Activated CD8-positive, alpha-beta memory T cell treated with anti-CD3 and anti-CD28 coated beads for 1 hour (primary cell): ENCODE results near the gene NIN.
A peak's percentile ranks its signal among the peaks of the same experiment; 100 is the strongest.

Experiments used
- DNase-seq, 2 donors: peaks; one replicate each; pipeline ENCODE4 v3.0.0-alpha.2; 2020; ENCODE audit warnings: low read depth in 1 of 2; ENCODE audit errors: extremely low read depth in 1 of 2

The NIN gene

GRCh38 chr14:50830932-50831725, at the start of gene NIN:
Gene NIN (minus strand): TSS chr14:50831162. CDS start chr14:50822056, 9,106 bp downstream.
- peak in 1 of 2 donors; percentile 58 for DNase-seq

DNA sequence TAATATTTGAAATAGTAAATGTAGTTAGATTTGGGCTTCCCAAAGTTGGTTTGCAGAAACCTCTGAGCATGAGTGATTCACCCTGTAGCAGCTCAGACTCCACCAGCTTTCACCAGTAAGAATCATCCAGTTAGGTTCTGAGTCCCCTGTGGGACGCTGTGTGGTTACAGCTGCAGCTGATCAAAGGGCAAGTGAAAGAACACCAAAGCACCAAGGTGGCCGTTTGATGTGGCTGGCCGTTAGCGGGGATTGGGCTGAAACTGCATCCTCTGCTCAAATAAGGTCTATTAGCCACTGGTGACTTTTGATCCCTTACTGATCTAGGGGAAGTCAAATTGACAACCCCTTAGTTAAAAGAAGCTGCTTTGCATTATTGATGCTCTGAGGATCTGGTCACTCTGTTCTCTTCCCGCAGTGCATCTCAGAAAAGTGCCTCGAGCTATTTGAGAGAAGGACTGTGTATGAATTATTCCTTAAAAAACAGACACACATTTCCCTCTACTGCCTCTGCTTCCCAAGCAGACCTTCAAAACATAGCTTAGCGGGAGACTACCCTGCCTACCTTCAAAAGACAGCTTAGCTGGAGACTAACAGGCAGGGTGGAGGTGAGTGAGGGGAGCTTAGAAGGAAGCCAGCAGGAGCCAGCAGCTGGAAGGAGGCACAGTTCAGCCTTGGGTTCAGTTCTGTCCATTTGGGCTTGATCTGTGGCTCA, 44.6 kb upstream of the NIN start:
- peak in 1 of 2 donors; percentile 11 for DNase-seq

GRCh38 chr14:50874757-50875156, 43.8 kb upstream of the NIN start:
- no peak for DNase-seq

DNA sequence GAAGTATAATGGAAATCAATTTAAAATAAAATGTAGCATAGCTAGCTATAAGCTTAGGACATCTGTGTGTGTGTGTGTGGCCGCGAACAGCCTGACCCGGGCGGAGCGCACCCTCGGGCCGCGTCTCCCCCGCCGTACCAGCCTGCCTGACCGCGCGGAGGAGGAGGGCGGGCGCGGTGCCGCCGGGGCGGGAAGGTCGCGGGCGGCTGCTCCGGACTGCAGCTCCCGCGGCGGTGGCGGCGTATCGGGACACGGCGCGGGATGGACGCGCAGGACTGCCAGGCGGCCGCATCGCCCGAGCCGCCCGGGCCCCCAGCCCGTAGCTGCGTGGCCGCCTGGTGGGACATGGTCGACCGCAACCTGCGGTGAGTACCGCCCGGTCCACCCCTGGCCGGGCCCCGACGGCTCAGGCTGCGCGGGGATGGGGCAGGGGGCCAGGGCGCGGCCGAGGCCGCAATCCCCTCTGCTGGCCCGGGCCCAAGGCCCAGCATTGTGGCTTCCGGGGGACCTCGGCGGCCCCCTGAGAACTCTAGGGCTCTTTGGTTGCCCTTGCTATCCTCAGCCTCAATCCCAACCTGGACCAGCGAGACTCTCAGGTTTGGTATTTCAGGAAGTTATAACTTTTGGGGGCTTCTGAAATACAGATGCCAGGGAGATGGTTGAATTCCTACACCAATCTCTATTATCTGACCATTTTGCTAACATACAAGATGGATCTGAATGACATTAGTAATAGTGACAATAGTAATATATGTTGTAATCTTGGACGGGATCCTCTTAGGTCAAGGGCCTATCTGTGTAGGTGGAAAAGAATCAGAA, 41.2 kb upstream of the NIN start, which contains the start of gene ABHD12B:
TSS of gene ABHD12B (plus strand) at position 140 of the 819 bp plus-strand sequence. CDS start at position 262, 122 bp downstream.
- no peak for DNase-seq

- DNase-seq = no peak
Measured at GRCh38 chr14:50871228-50871627, 40.3 kb upstream of the NIN start.

GRCh38 chr14:50865391-50866076, 34.6 kb upstream of the NIN start:
- no peak for DNase-seq

GRCh38 chr14:50864946-50865345, 34.0 kb upstream of the NIN start:
- DNase-seq = no peak

DNA sequence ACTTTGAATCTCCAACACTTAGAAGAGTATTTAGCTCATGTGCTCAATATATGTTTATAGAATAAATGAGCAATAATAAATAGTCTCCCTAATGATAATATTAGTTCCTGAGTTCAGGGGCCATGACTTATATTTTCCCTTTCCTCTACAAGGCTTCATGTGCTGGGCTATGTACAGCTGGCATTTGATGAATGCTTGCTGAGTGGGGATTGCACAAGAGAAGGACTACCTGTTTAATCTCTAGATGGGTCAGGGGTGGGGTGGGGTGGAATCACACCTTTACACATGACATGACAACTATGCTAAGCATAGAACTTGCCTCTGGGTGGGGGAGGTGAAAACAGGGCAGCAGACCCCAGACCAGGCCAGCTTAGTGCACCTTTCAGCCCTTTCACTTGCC, 33.3 kb upstream of the NIN start:
- DNase-seq = no peak

DNA sequence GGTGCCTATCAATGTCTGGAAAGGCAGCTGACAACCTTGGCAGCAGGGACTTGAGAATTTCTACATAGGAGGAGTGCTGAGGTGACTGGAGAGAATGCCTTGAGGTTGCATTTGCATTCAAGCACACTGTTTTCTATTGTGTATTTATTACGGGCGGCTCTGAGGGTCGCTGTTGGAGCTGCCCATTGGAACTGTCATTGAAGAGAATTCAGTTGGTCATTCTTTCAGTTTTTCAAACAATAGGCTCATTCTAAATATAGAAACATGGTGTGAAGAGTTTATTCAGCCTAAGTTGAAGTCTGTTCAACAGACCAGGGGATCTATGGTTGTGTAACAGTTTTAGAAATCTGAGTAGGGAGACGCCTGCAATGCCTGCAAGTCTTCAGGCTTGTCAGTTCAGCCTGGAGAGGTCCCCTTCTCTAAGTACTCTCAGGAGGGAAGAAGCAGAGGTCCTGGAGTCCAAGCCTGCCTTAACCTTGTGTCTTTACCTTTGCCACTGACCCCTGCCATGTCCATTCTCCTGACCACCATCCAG, 31.1 kb upstream of the NIN start:
- DNase-seq = no peak

DNA sequence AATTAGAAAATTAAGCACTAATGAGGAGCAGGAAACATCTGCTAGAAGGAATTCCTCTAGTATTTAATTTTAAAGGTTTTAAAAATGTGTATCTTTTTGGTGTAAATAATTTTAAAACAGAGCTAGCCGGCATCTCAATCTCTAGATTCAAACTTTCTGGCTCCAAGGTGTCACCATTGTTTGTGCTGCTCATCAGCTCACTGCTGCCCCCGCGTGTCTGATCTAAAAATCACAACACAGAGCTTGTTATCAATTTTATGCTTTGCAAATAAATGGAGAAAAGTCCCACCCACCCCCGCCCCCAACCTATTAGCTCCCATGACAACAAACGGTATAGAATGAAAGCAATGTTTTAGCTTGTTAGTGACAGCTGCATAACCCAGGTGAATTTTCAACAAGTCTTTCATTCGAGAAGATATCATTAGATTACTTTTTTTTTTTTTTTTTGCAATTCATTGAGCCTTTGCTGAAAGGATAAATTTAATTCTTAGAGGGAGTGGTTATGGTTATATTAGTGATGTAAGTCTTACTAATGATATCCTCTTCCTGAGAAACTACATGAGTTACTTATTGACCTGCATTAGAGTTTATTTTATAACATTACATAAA, 29.6 kb upstream of the NIN start:
- DNase-seq = peak; percentile 79 to 82

GRCh38 chr14:50859296-50859624, 28.3 kb upstream of the NIN start:
- no peak for DNase-seq

DNA sequence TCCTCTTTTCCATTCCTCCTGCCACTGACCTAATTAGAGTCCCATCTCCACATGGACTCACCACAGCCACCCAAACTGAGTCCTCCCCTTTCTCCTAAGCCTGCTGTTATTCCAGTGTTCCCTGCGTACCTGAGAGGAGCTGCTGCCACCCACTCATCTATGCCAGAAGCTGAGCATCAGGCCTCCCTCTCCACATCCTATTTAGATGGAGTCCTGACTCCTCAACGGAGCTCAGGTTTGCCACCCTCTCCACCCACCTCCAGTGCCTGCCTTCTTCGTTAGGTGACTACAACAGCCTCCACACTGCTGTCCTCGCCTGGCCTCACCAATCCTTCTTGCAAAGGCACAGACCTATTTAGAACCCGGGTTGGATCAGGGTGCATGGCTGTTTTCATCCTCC, 25.7 kb upstream of the NIN start:
- DNase-seq = no peak

- no peak for DNase-seq
Measured at GRCh38 chr14:50855558-50855957, 24.6 kb upstream of the NIN start.

- no peak for DNase-seq
Measured at GRCh38 chr14:50854521-50854920, 23.6 kb upstream of the NIN start.

DNA sequence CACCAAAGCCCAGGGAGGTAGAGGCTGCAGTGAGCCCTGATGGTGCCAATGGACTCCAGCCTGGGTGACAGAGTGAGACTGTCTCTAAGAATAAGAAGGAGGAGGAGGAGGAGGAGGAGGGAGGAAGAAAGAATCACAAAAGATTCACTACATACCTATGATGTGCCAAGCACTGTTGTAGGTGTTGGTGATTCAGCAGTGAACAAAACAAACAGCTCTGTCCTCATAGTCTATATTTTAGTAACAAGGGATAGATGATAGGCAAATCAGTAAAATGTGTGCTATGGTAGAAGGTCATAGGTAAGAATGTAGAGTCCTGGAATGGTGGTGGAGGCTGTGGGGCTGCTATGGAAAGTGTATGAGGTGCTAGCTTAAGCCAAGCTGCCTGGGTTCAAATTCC, 22.9 kb upstream of the NIN start:
- DNase-seq = no peak

GRCh38 chr14:50846226-50846880, 15.4 kb upstream of the NIN start:
- no peak for DNase-seq

DNA sequence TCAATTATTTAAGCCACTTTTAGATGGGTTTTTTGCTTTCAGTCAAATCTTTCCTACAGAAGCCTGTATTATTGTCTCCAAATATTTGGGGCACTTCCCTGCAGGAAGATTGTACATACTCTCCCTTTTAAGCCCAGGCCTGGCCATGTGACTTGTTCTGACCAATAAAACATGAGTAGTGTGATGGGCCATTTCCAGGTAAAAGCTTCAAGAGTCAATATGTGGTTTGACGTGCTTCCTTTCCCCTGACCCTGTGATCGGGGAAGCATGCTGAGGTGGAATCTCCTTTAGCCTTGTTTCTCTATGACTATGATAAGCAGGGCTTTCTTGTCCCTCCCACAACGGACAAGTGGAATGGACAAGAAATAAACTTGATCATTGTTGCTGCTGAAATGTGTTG, 14.2 kb upstream of the NIN start:
- DNase-seq = no peak

GRCh38 chr14:50844391-50844790, 13.4 kb upstream of the NIN start:
- DNase-seq = no peak

GRCh38 chr14:50839691-50840090, 8.7 kb upstream of the NIN start:
- no peak for DNase-seq

- DNase-seq = no peak
Measured at GRCh38 chr14:50839048-50839447, 8.1 kb upstream of the NIN start.
